GM12892 (cell line): ENCODE measurements around the gene GATA6.

Experiments used
- DNase-seq: peaks from one replicate; pipeline ENCODE4 v3.0.0; 2011; ENCODE audit not compliant: insufficient read length
- FAIRE-seq: peaks from 2 replicates; lab custom pipeline; 2011; peaks lifted over from hg19 to GRCh38; lab: Jason Lieb, UNC
- POLR2A ChIP-seq: IDR thresholded peaks from 2 replicates; pipeline ENCODE4 v1.6.1; 2011; ENCODE audit warnings: low read depth, low read length, control low read depth
- POLR2AphosphoS5 ChIP-seq: IDR thresholded peaks from 2 replicates; pipeline ENCODE4 v1.6.1; 2011; ENCODE audit warnings: low read depth, low read length, control low read depth
- TAF1 ChIP-seq: IDR thresholded peaks from 2 replicates; pipeline ENCODE4 v1.6.1; 2011; ENCODE audit warnings: low read depth, mild to moderate bottlenecking, control low read depth, low read length, borderline replicate concordance

GATA6 gene

DNA sequence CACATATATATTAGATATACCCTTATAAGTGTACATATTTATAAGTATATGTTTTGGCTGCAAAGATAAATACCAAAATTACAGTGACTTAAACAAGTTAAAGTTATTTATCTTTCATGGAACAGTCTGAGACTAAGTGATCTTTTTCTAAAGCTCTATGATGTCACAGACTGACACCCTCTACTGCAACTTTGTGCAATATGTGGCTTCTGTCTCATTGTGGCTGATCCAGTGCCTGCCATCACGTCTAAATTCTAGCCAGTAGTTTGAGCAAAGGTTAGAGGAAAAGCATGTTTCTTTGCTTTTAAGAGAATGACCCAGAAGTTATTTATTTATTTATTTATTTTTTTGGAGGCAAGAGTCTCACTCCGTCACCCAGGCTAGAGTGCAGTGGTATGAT is 13.8 kb upstream of the GATA6 start:
- TF ChIP-seq POLR2AphosphoS5 (no peak), TAF1 (no peak), POLR2A (no peak)
- FAIRE-seq (no peak), DNase-seq (no peak)

DNA sequence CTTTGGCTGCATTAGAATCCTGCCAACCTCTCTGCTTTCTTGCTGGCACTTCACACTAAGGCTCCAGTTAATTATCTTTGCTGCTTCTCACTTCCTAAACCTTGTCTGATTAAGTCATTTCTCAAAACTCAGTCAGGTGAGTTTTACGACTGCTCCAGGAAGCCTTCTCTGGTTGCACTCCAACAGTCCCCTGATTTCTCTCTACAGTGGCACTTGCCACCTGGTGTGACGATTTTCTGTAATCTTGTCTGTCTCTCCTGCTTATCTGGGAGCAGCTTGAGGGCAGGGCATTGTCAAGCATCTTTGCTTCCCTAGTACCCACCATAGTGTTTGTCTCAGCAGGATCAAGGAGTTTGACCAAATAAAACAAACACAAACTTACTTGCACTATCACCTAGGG is 10.4 kb upstream of the GATA6 start:
- DNase-seq: no peak
- TF ChIP-seq POLR2A: no peak
- TF ChIP-seq POLR2AphosphoS5: no peak
- no peak for TF ChIP-seq TAF1
- FAIRE-seq: no peak

DNA sequence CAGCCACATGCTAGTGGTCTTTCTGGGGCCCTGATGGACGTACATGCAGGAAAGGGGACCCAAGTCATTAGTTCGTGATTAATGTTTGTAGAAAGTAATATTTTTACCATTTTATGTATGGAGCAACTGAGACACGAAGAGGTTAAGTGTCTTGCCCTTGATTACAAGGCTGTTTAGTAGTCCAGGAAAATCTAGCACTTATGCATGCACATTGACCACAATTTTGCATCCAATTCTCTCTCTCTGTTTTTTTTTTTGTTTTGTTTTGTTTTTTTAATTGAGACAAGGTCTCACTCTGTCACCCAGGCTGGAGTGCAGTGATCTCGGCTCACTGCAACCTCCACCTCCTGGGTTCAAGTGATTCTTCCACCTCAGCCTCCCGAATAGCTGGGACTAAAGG is 8.3 kb upstream of the GATA6 start:
- no peak for TF ChIP-seq POLR2A
- TF ChIP-seq TAF1: no peak
- TF ChIP-seq POLR2AphosphoS5: no peak
- no peak for FAIRE-seq

DNA sequence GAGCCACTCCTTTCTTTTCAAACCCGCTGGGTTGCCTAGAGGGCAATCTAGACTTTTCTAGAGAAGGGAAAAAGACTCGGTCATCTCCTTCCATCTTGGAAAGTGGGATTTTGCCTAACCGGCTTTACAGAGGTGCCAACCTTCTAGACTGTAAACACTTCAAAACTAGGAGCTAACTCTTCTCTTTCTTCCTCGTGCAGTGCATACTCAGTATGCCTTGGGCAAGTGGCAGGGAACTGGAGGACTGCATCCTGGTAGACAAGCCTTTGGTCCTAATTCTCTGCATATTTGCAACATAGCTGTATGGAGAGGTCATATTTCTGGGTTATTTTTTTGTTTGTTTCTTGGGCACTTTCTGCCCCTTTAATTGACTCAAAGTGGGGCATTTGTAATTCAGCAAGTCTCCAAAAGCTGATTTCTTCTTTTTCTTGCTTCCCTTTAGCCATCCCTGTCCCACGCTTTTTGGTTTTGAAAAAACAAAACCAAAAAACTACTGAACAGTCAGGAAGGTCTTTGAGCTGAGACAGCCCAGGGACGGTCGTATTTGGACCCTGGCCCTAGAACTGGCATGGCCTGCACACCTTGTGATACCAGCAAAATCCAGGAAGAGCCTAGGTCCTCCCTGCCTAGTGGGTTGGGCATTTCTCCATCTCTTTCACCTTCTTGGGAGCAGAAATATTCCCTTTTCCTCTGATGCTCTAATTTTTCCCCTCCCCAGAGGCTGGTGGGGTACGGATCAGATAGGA is 5.8 kb upstream of the GATA6 start:
- TF ChIP-seq POLR2AphosphoS5 (no peak), TAF1 (no peak), POLR2A (no peak)
- FAIRE-seq: no peak
- no peak for DNase-seq

More for the DNA sequence above, 8.3 kb upstream of the GATA6 start:
- no peak for DNase-seq

DNA sequence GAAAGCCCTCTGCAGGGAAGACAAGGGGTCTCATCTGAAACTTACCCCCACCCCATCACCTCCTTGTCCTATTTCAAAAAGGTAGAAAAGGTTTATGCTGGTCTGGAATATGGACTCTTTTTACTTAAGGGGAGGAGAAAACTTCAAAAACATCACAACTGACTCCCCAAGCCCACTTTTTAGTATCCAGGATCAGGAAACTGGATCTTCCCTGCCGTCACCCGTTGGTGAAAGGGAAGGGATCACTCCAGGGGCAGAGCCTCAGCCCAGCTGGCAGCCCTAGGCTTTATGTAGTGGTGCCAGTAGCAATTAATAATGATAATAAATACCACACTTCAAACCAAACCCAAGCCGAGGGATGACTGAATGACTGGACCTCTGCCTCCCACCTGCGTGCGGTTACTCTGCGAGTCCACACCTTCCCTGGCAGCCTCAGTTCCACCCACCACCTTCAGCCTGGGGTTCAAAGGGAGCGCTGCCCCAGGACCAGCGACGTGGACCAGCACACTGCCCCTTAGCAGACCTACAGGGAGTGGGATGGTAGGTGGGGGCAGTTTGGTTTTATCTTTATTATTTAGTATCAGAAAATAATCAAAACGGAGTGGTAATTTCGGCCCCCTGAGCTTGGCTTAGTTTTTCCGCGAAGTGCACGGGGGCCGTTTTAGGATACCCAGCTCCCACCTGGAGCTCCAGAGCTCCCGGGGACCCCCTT is 4.9 kb upstream of the GATA6 start:
- FAIRE-seq: no peak
- DNase-seq: no peak
- TF ChIP-seq TAF1: no peak
- no peak for TF ChIP-seq POLR2AphosphoS5
- no peak for TF ChIP-seq POLR2A

DNA sequence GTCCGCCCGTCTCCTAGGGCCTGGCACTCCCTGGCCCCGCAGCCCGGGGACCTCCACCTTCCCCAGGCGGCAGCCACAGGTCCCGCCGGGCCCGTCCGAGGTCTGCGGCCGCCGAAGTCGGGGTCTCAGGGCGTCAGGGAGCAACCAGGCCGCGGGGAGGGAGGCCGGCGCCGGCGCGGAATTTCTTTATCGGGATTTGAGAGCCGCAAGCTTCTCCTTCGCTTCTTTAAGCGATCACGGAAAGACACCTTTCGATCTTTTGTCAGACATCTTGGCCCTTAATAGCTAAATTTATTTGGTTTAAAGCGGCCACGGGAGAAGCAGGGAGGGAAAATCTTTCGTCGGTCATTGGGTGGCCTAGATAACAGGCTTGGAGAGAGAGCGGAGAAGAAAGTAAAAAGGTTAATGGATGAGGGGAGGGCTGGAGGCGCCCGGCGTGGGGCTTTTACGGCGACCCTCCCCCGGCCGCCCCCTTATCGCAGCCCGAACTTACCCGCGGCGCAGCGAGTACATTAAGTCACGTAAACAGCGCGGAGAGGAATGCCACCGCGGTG is 4.3 kb upstream of the GATA6 start:
- TF ChIP-seq TAF1: no peak
- TF ChIP-seq POLR2AphosphoS5: no peak
- no peak for TF ChIP-seq POLR2A
- FAIRE-seq (no peak), DNase-seq (no peak)

DNA sequence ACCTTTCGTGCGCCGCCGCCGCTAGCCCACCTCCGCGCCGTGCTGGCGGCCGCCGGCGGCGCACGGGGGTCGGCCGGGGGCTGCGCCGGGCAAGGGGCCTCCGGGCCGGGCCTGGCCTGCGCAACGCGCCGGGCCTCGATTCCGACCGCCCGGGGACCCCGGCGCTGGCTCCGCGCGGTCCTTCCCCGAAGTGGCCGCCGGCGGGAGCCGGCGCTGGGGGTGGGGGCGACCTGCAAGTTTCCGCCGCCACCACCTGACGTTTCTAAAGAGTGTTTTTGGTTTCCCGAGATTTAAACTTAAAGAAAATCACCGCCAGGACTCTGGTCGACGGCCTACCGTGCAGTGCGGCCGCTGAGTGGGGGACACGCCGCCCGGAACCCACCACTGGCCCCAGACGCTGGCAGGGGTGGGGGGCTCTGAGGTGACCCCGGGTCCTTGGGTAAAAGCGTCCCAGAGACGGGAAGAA is 3.8 kb upstream of the GATA6 start:
- TF ChIP-seq POLR2A (no peak), TAF1 (no peak), POLR2AphosphoS5 (no peak)
- DNase-seq: no peak
- FAIRE-seq: no peak

DNA sequence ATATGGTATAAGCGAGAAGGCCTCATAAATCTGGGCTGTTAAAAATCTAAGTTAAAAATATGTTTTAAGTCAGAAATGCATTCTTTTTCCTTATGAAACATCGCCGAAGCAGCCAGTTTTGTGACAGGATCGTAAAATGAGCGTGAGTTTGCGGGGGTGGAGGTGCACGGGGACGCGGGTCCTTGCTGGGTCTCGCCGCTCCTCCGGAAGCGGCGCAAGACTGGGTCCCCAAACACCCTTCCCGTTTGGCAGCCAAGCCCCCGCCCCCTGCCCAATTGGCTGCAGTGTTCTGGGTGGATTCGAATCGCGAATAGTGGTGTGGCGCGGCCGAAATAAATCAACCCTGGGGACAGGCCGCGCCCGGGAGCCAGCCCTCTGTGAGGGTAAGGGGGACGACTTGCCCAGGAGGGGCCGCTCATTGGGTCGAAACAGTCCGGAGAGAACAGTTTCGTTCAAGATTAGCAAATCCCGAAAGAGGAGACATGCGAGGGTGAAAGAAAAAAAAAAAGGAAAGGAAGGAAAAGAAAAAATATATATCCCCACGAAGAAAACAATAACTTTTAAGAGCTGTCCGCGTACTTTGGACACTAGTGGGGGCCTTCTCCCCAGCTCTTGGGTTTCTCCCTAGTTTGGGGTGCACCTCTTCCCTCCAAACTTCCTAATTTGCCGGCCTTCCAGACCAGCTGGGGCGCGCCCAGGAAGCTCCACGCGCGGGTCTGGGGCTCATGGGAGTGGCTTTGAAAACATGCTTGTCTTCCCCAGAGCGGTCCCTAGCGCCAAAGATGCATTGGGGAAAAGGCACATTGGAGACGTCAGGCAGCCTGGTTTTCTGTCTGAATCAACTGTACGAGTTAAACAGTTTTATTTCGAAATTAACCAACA is 3.1 kb upstream of the GATA6 start:
- no peak for TF ChIP-seq POLR2A
- no peak for TF ChIP-seq TAF1
- TF ChIP-seq POLR2AphosphoS5: no peak
- no peak for FAIRE-seq

DNA sequence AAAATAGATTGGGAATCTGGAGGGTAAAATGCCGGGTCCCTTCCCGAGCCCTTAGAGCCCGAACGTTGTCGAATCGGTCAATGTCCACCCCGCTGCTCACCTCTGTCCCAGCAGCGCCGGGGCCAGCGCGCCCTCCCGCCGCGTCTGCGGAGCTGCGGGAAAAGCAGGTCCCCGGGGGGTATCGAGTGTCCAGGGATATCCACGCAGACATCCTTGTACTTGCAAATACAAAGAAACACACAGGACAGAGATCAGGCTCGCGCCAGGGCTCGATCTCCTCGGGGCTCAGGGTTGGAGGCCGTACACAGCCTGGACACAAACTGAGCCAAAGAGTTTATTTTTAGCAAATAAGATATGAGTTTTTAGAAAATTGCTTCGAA is 2.3 kb upstream of the GATA6 start:
- FAIRE-seq (no peak), DNase-seq (no peak)
- TF ChIP-seq POLR2AphosphoS5 (no peak), TAF1 (no peak)

More for the DNA sequence above, 3.1 kb upstream of the GATA6 start:
- no peak for DNase-seq

DNA sequence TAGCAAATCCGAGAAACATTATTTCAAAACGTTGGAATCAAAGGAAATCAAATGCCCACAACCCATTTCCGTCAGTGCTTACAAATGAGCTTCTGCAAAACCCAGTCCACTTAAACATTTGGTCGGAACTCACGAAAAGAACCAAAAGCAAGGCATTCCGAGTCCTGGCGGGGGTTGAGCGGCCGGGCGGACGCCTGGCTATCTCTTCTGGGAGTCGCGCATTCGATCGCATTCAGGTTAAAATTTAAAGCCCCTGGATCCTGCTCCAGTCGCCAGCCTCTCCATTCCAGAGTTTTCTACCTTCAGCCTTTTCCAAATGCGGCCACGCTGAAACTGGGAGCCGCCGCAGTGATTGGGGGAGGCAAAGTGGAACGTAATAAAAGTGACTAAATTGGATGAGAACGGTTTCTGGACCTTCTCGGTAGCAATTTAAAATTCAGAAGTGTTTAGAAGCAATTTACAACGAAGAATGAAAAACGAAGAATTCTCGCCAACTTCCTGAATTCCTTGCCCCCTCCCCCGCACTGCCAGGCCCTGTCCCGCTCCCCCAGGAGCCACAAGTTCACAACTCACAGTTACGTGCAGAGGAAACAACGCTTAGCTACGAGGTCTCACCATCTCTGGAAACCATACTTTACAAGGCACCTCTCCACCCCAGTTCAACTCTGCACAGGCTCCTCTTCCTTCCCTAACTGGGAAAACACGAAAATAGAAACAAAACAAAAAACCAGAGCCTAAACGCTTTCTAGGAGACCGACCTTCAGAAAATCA is 1.7 kb upstream of the GATA6 start:
- no peak for TF ChIP-seq TAF1
- FAIRE-seq (no peak), DNase-seq (no peak)

DNA sequence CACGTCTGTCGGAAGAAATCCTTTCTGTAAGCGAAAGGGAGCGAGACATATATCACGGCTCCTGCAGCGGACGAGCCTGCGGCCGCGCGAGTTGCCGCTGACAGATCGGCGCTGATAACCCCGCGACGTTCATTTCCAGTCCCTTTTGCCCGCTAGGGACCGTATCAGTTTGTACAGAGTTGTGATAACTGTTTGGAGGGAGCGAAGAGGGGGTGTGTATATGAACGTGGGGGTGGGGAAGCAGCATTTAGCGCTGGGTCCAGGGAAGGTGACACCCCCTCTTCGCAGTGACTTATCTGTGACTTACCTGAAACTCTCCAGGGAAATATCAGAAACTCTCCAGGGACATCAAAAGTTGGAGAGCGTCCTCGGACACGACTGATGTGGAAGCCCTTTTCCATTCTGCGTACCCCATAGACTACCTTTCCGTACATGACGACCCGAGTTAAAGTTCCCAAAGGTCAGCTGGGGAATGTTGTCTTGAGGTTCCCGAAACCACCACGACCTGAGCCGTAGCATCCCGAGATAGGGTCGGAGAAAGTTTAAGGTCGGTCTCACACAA is 948 bp upstream of the GATA6 start:
- no peak for DNase-seq
- no peak for FAIRE-seq
- no peak for TF ChIP-seq POLR2A
- TF ChIP-seq POLR2AphosphoS5: no peak
- TF ChIP-seq TAF1: no peak
